Stimulated activated naive B cell treated with anti-CD40 and anti-IgM and Interleukin-4, amounts not matched to agents 10 μg/mL and 1 μg/mL and 100 μg/mL, for 72 hours (primary cell): Measurements from ENCODE around the gene PDE6A.

ENCODE experiments used
- ATAC-seq, 2 donors: fragments of 150-1000 bp; cut with Tn5 transposase; replicated peaks; 2 replicates each; pipeline ENCODE4 v1.10.0; 2021; ENCODE audit warnings: moderate library complexity in 1 of 2
- DNase-seq: peaks from one replicate; pipeline ENCODE4 v3.0.0; 2021
- H3K27ac Mint-ChIP-seq: one replicate; pipeline ENCODE4 v1.8.0; 2022; ENCODE audit warnings: mild to moderate bottlenecking, mixed read lengths
- H3K27me3 Mint-ChIP-seq, 2 donors: one replicate each; pipeline ENCODE4 v1.8.0; 2022; ENCODE audit warnings: mixed read lengths in 2 of 2
- H3K36me3 Mint-ChIP-seq, 2 donors: one replicate each; pipeline ENCODE4 v1.8.0; 2022; ENCODE audit warnings: mixed read lengths in 2 of 2, mild to moderate bottlenecking in 1 of 2
- H3K4me1 Mint-ChIP-seq, 2 donors: one replicate each; pipeline ENCODE4 v1.8.0; 2022; ENCODE audit warnings: mixed read lengths in 2 of 2, mild to moderate bottlenecking in 1 of 2
- H3K4me3 Mint-ChIP-seq, 2 donors: one replicate each; pipeline ENCODE4 v1.8.0; 2022; ENCODE audit warnings: mild to moderate bottlenecking in 2 of 2, mixed read lengths in 2 of 2, moderate library complexity in 1 of 2
- H3K9me3 Mint-ChIP-seq, 2 donors: one replicate each; pipeline ENCODE4 v1.8.0; 2022; ENCODE audit warnings: mixed read lengths in 2 of 2, mild to moderate bottlenecking in 1 of 2

PDE6A gene

GRCh38 chr5:149902177-149902576 lies 42.4 kb downstream of the PDE6A start:
- no peak for ATAC-seq
- Mint-ChIP-seq H3K27me3 (peaks cover 16 to 19% of the 10 kb centered on the region in 2 donors), H3K4me3 (no peak overlapping the region), H3K27ac (no peak overlapping the region), H3K4me1 (peaks cover 6 to 7% of the 10 kb centered on the region in 2 donors), H3K36me3 (no peaks in the 10 kb centered on the region), H3K9me3 (no peaks in the 10 kb centered on the region)
- DNase-seq = no peak

- H3K27me3 Mint-ChIP-seq = peaks cover 17 to 18% of the 10 kb centered on the region in 2 donors
- H3K36me3 Mint-ChIP-seq = no peaks in the 10 kb centered on the region
- peaks cover 6 to 7% of the 10 kb centered on the region in 2 donors for H3K4me1 Mint-ChIP-seq
- no peak overlapping the region for H3K4me3 Mint-ChIP-seq
- no peaks in the 10 kb centered on the region for H3K9me3 Mint-ChIP-seq
- ATAC-seq (no peak), DNase-seq (no peak)
- H3K27ac Mint-ChIP-seq = no peak overlapping the region
These were observed 43.1 kb downstream of the PDE6A start for GRCh38 chr5:149901511-149901910.

GRCh38 chr5:149900390-149900789 lies 44.2 kb downstream of the PDE6A start:
- Mint-ChIP-seq H3K36me3 (no peaks in the 10 kb centered on the region), H3K4me3 (no peak overlapping the region), H3K27me3 (peaks cover 14 to 16% of the 10 kb centered on the region in 2 donors), H3K4me1 (peaks cover 6 to 7% of the 10 kb centered on the region in 2 donors), H3K9me3 (no peaks in the 10 kb centered on the region), H3K27ac (no peak overlapping the region)
- ATAC-seq = no peak
- no peak for DNase-seq

- H3K4me3 Mint-ChIP-seq = no peak overlapping the region
- no peak for DNase-seq
- no peaks in the 10 kb centered on the region for H3K36me3 Mint-ChIP-seq
- H3K27me3 Mint-ChIP-seq = peaks cover 5 to 8% of the 10 kb centered on the region in 2 donors
- no peak for ATAC-seq
- H3K27ac Mint-ChIP-seq = no peak overlapping the region
- no peaks in the 10 kb centered on the region for H3K9me3 Mint-ChIP-seq
- H3K4me1 Mint-ChIP-seq = no peaks in the 10 kb centered on the region
These were observed 45.8 kb downstream of the PDE6A start for GRCh38 chr5:149898811-149899210.

DNA sequence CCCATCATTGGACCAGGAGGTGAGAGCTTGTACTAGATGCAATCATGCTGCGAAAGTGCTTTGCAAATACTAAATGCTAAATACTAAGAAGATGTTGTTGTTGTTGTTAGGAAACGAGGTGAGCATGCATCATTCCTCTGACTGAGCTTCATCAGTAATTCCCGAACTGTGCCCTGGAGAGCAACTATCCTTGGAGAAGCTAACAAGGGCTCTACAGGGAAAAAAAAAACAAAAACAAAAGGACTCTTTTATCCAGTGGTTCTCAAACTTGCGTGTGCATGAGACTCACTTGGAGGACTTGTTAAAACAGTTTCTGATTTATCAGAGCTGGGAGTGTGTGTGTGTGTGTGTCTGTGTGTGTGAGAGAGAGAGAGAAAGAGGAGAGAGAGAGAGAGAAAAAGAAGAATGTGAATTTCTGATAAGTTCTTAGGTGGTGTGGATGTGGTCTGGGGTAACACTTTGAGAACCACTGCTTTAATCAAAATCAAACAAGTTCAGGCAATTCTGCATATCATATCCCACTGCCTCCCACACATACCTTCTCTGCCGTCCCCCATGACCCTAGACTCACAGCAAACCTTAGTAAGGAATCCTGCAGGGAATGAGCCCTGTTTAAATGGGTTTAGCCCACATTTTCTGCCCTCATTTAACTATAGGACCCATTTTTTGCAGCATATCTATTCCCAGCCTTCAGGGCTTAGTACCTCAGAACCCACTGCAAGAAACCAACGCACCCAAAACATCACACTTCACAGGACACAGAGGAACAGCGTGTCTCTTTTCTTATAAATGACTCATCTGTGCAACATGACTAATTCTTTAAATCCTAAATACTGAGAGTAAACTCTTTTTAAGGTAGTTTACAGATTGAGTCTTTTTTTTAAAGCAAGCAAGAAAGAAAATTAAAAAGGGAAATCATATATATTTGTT lies 48.9 kb downstream of the PDE6A start:
- ATAC-seq (no peak), DNase-seq (no peak)
- Mint-ChIP-seq H3K4me3 (no peak overlapping the region), H3K27me3 (peaks cover 0 to 4% of the 10 kb centered on the region in 2 donors), H3K36me3 (no peaks in the 10 kb centered on the region), H3K27ac (no peak overlapping the region), H3K4me1 (no peaks in the 10 kb centered on the region), H3K9me3 (no peaks in the 10 kb centered on the region)

- H3K27ac Mint-ChIP-seq = no peak overlapping the region
- peaks cover 0 to 4% of the 10 kb centered on the region in 2 donors for H3K27me3 Mint-ChIP-seq
- no peak overlapping the region for H3K4me3 Mint-ChIP-seq
- H3K36me3 Mint-ChIP-seq = no peaks in the 10 kb centered on the region
- H3K4me1 Mint-ChIP-seq = no peaks in the 10 kb centered on the region
- H3K9me3 Mint-ChIP-seq = no peaks in the 10 kb centered on the region
- ATAC-seq (no peak), DNase-seq (no peak)
These were observed 50.4 kb downstream of the PDE6A start for GRCh38 chr5:149894237-149894636.

- Mint-ChIP-seq H3K27ac (no peak overlapping the region), H3K36me3 (no peaks in the 10 kb centered on the region), H3K27me3 (peaks cover 3 to 7% of the 10 kb centered on the region in 2 donors), H3K4me1 (no peaks in the 10 kb centered on the region), H3K9me3 (no peaks in the 10 kb centered on the region), H3K4me3 (no peak overlapping the region)
- DNase-seq = no peak
- no peak for ATAC-seq
These were observed 51.1 kb downstream of the PDE6A start for GRCh38 chr5:149893403-149893931.

GRCh38 chr5:149892594-149892993 lies 52.0 kb downstream of the PDE6A start:
- Mint-ChIP-seq H3K36me3 (no peaks in the 10 kb centered on the region), H3K4me1 (no peaks in the 10 kb centered on the region), H3K9me3 (no peaks in the 10 kb centered on the region), H3K4me3 (no peak overlapping the region), H3K27ac (no peak overlapping the region), H3K27me3 (peaks cover 6 to 9% of the 10 kb centered on the region in 2 donors)
- ATAC-seq = no peak
- no peak for DNase-seq

GRCh38 chr5:149888280-149888679 lies 56.3 kb downstream of the PDE6A start:
- Mint-ChIP-seq H3K27me3 (peaks cover 4 to 11% of the 10 kb centered on the region in 2 donors), H3K27ac (no peak overlapping the region), H3K4me3 (no peak overlapping the region), H3K36me3 (no peaks in the 10 kb centered on the region), H3K9me3 (no peaks in the 10 kb centered on the region), H3K4me1 (no peaks in the 10 kb centered on the region)
- DNase-seq (no peak), ATAC-seq (no peak)

DNA sequence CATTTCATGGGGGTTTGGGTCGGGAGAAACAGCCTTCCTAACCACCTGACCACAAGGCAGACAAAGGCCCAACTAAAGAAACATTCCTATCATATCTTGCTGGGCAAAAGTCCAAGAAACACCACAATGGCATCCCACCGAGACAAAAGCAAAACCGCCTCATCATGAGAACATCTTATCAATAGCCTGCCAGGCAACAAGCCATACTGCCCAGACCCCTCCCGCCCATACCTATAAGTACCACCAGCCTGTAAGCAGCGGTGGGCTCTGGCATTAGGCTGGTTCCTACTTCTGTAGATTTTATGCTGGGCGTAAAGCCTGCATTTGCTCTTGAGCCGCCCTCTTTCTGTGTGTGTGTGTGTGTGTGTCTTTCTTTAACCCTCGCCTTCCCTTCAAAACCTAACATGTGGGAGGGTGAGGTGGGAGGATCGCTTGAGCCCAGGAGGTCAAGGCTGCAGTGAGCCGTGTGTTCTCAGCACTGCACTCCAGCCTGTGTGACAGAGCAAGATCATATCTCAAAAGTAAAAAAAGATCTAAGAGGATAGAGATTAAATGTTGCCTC lies 56.9 kb downstream of the PDE6A start:
- DNase-seq (no peak), ATAC-seq (no peak)
- Mint-ChIP-seq H3K36me3 (no peaks in the 10 kb centered on the region), H3K27ac (no peak overlapping the region), H3K4me3 (no peak overlapping the region), H3K4me1 (no peaks in the 10 kb centered on the region), H3K9me3 (no peaks in the 10 kb centered on the region), H3K27me3 (peaks cover 4 to 11% of the 10 kb centered on the region in 2 donors)

DNA sequence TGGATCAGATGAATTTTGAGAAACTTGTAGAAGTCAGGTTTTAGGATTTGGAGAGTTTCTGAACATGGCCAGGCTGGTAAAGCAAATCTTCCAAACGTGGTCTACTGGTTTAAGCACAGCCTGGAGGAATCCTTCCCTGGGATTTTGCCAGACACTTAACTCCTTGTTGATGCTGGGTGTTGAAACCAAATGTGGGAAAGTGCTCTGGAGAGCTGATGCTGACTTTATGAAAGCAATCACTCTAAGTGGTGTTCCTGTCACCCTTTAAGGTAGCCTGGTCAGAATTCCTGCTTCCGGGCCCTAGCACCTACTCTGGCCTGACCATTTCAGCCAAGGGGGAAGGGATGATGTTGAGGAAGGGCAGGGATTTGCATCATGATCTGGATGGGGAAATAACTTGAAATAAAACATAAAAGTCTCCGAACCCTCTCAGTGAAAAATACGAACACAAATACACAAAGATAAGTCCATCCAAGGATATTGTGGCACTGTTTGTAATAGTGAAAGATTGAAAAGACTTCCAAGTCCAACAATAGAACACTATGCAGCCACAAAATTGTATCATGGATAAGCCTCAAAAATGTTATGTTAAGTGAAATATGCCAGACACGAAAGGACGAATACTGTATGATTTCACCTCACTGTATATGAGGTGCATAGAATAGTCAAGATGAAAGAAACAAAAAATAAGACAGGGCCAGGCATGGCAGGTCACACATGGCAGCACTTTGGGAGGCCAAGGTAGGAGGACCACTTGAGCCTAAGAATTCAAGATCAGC lies 57.7 kb downstream of the PDE6A start:
- H3K4me1 Mint-ChIP-seq = no peaks in the 10 kb centered on the region
- DNase-seq (no peak), ATAC-seq (no peak)
- H3K27me3 Mint-ChIP-seq = peaks cover 4 to 11% of the 10 kb centered on the region in 2 donors
- H3K9me3 Mint-ChIP-seq = no peaks in the 10 kb centered on the region
- H3K36me3 Mint-ChIP-seq = no peaks in the 10 kb centered on the region
- no peak overlapping the region for H3K27ac Mint-ChIP-seq
- H3K4me3 Mint-ChIP-seq = no peak overlapping the region

DNA sequence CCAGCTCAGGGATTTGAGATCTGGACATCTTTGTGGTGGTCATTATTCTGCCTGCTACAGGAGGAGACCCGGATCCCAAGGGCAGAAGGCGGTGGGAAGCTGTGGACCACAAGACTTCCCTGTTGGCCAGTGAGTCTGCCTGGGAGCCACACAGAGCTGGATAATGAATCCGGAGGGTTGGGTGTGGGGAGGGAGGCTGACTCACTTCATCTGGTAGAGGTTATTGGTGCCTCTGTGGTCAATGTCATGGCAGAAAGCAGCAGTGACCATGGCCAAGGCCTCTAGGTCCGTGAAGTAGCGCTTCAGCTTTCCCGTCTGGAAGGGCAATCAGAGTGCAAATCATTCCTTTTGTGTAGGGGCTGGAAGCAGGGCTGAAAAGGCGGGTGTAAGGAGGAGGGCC lies 58.5 kb downstream of the PDE6A start:
- peaks cover 0 to 4% of the 10 kb centered on the region in 2 donors for H3K9me3 Mint-ChIP-seq
- no peak for DNase-seq
- no peak overlapping the region for H3K4me3 Mint-ChIP-seq
- H3K4me1 Mint-ChIP-seq = no peaks in the 10 kb centered on the region
- no peak for ATAC-seq
- H3K27me3 Mint-ChIP-seq = peaks cover 8 to 11% of the 10 kb centered on the region in 2 donors
- H3K27ac Mint-ChIP-seq = no peak overlapping the region
- no peaks in the 10 kb centered on the region for H3K36me3 Mint-ChIP-seq

GRCh38 chr5:149885513-149885912 lies 59.1 kb downstream of the PDE6A start:
- H3K9me3 Mint-ChIP-seq = peaks cover 0 to 4% of the 10 kb centered on the region in 2 donors
- no peaks in the 10 kb centered on the region for H3K4me1 Mint-ChIP-seq
- no peaks in the 10 kb centered on the region for H3K36me3 Mint-ChIP-seq
- no peak overlapping the region for H3K4me3 Mint-ChIP-seq
- no peak for ATAC-seq
- no peak for DNase-seq
- H3K27me3 Mint-ChIP-seq = peaks cover 8 to 11% of the 10 kb centered on the region in 2 donors
- H3K27ac Mint-ChIP-seq = no peak overlapping the region

DNA sequence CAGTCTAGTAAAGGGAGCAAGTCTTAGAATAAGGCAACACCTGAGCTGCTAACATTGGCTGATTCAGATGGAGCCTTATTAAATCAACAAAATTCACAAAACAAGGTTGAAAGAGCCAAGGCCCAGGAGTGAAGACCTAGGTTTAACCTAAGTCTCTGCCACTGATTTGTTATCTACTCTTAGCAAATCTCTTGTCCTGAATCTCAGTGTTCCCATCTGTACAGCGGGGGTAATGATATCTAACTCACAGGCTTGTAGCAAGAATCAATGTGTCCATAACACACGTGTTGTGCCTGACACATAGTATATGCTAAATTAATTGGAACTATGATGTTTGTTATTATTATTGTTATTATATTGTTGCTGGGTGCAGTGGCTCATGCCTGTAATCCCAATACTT lies 61.0 kb downstream of the PDE6A start:
- Mint-ChIP-seq H3K9me3 (peaks cover 0 to 9% of the 10 kb centered on the region in 2 donors), H3K4me3 (no peak overlapping the region), H3K4me1 (no peaks in the 10 kb centered on the region), H3K36me3 (peaks cover 0 to 4% of the 10 kb centered on the region in 2 donors), H3K27me3 (peaks cover 7 to 17% of the 10 kb centered on the region in 2 donors), H3K27ac (no peak overlapping the region)
- DNase-seq (no peak), ATAC-seq (no peak)
